GM12872 (cell line): ENCODE measurements around the gene CIAPIN1.

Experiments used
- TF ChIP-seq, protein P1 (sequence below): IDR thresholded peaks from 3 replicates; pipeline ENCODE4 v1.5.1; 2011; ENCODE audit warnings: low read depth, mild to moderate bottlenecking, low read length, moderate library complexity; ENCODE audit not compliant: insufficient read depth

Gene CIAPIN1

DNA sequence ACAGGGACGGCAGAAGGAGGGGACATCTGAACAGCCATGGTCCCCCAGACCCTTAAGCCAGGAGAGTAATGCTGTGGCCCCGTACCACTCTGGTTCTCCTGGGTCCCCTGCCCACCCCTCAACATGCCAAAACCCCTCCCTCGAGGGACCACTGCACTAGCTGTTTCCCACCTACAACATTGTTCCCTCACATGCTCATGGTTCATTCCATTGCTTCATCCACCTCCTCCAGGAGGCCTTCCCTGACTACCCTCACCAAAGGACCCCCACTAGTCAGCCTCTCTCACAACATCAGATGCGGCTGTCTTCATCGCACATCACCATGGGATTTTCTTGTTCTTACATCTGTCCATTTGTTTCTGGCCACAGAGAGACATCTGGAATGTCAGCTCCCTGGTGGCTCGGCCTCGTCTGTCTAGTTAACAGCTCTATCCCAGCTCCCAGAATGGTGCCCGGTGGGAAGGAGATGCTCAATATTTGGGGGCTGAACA is 37.4 kb upstream of the CIAPIN1 start:
- TF ChIP-seq, protein P1, sequence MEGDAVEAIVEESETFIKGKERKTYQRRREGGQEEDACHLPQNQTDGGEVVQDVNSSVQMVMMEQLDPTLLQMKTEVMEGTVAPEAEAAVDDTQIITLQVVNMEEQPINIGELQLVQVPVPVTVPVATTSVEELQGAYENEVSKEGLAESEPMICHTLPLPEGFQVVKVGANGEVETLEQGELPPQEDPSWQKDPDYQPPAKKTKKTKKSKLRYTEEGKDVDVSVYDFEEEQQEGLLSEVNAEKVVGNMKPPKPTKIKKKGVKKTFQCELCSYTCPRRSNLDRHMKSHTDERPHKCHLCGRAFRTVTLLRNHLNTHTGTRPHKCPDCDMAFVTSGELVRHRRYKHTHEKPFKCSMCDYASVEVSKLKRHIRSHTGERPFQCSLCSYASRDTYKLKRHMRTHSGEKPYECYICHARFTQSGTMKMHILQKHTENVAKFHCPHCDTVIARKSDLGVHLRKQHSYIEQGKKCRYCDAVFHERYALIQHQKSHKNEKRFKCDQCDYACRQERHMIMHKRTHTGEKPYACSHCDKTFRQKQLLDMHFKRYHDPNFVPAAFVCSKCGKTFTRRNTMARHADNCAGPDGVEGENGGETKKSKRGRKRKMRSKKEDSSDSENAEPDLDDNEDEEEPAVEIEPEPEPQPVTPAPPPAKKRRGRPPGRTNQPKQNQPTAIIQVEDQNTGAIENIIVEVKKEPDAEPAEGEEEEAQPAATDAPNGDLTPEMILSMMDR, result no peak

DNA sequence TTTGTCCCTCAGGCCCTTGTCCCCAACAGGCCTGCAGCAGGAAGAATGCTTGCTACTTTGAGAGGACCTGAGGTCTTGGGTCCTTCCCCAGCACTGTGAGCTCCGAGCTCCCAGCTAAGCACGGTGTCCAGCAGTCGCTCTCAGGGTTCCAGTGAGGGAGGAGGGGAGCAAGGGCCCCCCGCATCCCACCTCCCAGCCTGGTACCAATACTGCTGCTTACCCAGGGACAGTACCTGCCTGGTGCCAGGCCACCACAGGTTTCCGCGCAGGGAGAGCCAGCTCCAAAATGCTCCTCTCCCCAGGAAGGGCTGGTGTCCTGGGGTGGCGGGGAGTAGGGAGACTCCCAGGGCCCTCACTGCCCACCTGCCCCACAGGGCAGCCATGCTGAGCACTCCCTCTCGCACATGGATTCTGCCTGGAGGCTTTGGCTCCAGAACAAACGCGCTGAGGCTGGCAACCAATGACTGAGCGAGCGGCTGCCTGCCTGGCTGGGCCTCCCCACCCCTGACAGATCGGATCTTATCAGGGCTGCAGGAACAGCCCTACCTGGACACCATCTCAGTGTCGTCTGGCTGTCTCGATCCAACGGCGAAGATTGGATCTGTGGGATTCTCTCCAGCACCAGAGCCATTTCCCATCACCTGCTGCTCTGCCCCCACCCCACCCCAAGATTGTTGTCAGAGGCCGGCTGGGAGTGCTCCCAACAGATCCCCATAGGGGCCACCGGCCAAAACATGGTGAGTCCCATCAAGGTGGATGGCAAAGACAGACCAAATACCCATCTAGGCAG is 36.7 kb upstream of the CIAPIN1 start:
- TF ChIP-seq, protein P1, result no peak

DNA sequence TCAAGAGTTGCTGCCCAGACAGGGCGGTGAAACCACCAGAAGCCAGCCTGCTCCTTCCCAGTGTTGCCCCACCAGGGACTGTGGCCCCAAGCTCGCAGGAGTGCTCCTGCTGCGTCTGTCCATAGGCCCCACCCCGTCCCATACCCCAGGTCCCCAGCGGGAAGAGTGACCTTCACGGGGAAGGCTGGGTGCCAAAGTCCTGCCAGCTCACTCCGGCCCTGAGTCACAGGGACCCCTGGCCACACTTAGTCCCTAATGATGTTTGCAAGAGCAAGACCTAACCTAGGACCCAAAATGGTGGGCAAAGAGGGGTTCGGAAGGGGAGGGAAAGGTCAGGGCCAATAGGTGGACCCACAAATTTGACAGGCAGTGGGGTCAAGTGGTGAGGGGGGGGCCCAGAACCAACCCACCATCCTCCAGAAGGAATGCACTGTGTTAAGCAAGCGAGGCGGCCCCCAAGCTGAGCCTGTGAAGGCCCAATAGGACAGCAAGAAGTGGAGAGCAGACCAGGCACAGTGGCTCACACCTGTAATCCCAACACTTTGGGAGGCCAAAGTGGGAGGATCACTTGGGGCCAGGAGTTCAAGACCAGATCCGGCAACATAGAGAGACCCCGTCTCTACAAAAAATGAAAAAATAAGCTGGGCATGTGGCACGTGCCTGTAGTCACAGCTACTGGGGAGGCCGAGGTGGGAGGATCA is 35.8 kb upstream of the CIAPIN1 start:
- TF ChIP-seq, protein P1, result no peak

DNA sequence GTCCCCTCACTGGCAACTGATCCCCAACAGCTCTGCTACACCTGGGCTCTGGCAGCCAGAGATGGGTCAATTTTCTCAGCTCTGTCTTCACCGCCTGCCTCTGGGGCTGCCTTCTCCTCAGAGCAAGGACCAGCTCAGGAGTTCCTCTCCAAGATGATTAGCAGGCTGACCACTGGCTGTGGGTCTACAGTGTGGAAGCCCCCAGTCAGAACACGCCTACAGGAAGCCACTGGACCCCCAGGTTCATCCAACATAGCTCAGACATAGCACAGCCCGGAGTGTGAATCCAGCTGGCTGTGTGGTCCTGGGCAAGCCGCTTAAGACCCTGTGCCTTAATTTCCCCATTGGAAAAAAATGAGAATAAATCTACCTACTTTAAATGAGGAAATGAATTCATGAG is 34.2 kb upstream of the CIAPIN1 start:
- TF ChIP-seq, protein P1, result no peak

DNA sequence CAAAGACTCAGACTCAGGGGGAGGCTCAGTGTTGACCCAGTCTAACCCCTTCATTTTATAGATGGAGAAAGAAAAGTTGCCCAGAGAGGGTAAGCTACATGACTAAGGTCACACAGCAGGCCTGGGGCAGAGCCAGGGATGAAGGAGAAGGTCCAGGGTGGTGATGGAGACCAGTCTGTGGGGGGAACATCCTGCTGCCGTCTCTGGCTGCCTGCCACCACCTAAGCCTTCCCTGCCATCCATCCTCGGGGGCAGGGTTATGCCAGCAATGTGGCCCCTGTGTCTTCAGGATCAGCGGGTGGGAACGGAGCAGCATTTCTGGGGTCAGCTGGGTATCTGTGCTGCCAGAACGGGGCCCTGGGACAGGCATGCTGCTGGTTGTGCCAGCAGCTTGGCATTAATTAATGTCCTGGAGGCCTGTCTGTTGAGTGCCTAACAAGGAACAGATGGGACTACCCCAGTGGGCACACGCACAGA is 33.6 kb upstream of the CIAPIN1 start:
- TF ChIP-seq, protein P1, result no peak

DNA sequence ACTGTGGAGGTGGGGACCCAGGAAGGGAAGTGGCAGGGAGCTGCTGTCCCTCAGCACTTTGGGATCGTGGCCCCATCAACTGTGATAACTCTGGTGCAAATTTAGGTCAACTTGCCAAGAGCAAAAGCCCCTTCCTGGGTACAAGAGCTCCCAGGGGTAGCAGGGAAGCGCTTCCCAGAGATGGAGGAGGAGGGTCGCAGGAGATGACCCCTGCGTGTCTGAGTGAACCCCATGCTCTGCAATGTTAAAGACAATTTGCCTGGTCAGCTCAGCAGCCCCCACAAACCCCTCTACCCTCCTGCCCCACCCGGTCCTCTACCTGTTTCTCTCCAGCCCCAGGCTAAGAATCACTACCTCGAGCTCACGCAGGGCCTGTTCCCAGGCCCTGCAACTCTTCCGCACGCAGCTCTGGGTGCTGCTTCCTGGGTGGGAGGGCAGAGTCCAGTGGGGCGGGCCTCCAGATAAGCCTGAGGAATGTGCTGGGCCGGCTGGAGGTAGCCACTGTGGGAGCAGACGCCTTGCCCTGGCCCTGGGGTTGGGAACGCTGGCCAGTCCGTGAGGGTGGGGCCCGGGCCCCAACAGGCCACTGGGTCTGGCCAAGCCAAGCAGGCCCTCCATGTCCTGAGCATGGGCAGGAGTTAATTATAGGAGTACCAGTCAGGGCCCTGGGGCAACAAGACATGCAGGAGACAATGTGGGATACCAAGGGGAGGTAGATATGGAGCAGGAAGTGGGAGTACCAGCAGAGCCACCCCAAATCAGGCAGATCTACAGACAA is 33.0 kb upstream of the CIAPIN1 start:
- TF ChIP-seq, protein P1, result no peak
